Measurements from ENCODE around the gene KL.

KL gene

DNA sequence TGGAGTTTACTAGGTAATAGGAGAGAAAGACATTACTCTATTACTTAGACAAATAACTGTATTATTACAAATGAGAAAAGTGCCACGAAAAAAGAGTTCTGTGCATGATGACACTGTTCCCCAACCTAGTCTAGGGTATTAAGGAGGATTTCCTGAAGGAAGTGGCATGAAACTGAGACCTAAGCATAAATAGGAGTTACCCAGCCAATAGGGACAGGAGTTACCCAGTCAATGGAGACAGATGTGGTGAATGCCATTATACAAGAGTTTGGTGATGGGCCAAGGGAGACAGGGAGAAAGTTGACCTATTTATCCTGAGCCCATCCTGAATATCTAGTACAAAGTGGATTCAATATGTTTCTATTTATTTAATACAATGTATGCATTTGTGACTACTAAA, 65.4 kb downstream of the KL start:
- DNase-seq (ENCODE audit: low spot score): no peak

DNA sequence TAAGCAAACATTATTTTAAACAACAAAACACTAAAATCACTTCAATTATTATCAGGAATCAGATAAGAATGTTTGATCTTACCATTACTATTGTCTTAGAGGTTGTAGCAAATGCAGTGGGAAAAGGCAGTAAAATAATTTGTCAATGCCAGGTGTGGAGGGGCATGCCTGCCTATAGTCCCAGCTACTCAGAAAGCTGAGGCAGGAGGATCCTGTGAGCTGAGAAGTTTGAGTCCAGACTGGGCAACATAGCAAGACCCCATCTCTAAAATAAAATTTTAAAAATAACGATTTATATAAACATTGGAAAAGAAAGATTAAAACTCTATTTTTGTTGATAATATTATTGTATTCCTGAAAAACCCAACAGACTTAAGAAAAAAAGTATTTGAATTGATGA, 66.8 kb downstream of the KL start:
- DNase-seq (ENCODE audit: low spot score): no peak

DNA sequence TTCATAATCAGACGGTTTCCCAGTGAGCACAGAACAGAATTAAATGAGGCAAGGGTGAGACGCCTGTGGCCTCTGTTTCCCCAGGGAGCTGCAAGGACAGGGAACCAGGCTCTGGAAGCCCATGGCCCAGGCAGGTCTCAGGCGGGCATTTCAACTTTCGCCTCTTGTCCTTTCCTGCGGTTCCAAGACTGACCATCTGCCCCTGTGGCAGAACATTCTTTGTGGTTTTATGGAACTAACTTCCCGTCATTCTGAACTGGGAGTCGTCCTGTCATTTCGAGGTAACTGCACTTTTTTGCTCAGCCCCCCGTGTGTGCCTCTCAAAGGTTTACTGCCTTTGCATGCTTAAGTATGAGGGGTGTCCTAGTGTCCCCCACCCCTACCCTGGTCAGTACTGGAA, 70.9 kb downstream of the KL start:
- no peak for DNase-seq (ENCODE audit: low spot score)

DNA sequence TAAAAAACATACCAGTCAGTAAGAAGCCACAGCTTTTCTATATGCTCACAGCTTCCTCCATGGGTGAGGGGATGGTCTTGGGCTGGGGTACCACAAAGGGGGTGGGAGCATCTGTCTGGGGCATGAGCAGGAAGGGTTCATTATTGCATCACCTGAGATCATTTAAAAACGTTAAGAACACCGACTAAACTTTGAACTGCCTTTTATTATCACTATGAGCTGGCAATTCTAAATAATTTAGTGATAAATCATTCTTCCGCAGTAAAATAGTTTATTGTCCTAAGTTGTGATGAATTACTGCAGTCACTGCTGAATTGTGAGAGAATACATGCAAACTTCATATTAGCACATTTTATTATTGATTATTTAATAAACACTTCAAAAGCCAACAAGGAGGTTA, 71.6 kb downstream of the KL start:
- no peak for DNase-seq (ENCODE audit: low spot score)

DNA sequence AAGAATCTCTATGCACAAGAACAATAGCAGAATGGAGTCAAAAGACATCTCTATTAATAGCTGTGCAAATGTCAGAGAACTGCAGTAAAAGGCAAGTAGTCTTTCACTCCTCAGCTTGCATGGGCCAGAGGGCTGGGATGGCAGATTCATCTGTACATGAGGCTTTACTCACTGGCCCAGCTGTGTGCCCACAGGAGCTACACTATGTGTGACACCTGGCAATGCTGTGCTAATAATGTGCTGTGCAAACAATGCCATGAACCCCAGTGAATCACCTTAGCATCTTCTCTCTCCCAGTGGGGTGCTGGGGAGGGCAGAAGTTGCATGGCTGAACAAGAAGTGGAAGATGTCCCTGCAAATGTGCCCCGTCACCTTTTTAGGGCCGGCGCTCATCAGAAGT, 73.1 kb downstream of the KL start:
- DNase-seq (ENCODE audit: low spot score): no peak

DNA sequence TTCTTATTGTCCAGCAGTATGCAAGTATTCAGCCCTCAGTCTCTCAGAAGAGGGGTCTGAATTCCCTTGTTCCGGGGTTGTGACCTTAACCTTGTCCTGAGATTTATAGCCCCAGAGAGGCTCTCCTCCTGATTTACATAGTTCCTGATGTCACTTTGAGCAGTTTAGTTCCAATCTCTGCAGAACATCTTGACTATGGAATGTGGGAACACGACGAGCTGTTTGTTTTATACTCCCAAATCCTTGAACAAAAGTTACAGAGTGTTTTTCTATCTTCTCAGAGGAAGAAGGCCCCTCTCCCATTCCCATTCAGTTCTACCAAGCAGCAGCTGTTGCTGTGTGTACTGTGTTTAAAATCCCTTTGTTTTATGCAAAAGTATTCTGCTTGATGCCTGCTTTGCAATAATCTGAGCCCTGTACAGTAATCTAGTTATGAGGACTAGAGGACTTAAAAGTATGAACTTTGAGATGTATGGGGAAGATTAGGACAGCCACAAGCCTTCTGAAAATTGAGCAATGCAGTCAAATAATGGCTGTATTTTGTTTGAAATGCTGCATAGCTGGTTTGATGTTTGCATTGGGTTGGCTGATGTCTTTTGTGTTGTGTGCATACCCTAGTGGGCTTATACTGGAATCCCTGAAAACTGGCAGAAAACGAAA, 74.7 kb downstream of the KL start:
- no peak for DNase-seq (ENCODE audit: low spot score)

DNA sequence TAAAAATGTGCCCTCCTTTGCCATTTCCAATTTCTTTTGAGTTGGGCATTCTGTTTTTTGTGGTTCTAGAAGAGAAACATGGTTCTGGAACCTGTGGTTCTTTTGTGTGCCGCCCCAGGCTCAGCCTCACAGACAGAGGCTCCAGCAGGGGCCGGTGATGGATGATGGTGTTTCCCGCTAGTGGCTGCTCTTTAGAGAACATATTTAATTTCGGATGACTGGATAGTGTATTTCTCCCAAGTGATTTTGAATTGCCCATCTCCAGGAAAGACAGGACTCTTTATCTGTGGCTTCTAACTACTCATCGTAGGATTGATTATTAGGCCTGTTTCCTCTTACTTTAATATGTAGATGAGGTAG, 75.2 kb downstream of the KL start:
- no peak for DNase-seq (ENCODE audit: low spot score)

DNA sequence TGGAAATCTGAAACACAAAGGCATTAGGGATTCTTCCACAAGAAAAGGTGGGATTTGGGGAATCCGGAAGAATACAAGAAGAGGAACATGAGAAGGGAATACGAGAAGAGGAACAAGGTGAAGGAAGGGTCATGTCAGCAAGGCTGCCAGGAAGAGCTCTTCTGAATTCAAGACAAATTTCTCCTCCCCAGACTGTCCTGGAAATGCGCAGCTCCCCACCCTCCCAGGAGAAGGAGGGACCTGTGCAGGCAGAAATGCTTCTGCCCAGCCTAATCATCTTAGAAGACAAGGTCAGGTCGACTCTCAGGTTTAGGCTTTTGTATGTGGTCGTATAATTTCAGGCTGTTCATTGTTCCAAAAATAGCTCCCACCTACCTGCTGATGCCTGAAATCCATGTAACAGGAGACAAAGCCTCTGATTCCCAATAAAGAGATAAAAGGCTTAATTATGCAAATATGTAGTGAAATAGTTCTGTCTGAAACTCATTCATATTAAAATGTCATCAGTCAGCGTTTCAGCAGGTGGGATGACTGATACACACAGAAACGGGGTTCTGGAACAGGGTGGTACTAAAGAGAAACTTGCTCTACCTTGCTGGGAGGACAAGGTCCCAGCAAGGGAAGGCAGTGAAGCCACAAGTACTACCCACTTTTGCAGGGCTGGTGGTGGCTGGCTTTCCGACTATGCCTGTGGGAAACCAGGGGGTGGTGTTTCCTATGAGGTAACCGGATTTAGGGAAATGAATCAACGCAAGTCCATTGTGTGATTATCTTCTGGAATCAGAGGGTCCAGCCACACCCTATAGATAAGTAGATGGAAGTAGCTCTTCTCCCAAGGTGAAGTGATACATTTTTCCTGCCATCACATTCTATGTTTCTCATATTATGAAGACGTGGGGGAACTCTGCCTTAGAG, 76.1 kb downstream of the KL start:
- no peak for DNase-seq (ENCODE audit: low spot score)

DNA sequence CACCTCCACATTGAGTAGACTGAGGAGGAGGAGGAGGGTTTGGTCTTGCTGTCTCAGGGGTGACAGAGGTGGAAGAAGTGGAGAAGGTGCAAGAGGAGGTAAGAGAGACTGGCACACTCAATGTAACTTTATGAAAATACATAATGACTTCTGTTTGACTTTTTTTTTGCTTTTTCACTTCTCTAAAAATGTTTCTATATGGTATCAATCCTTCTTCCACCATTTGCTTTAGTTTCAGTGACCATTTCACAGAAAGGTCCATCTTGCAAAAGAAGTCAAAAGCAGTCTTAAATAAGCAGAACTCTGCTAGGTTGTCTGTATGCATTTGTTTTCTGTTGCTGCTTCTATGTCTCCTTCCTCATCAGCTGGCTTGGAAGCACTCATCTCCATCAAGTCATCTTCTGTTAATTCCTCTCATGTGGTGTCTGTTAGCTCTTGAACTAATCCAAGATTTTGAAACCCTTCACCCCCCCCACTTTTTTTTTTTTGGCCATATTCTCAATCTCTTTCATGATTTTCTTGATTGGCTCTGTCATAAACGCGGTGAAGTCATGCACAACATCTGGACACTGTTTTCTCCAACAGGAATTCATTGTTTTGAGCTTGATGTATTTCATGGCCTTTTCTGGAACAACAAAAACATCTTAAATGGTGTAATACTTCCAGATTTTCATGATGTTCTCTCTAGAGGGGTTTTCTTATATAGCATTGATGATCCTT, 80.8 kb downstream of the KL start:
- DNase-seq (ENCODE audit: low spot score): no peak

DNA sequence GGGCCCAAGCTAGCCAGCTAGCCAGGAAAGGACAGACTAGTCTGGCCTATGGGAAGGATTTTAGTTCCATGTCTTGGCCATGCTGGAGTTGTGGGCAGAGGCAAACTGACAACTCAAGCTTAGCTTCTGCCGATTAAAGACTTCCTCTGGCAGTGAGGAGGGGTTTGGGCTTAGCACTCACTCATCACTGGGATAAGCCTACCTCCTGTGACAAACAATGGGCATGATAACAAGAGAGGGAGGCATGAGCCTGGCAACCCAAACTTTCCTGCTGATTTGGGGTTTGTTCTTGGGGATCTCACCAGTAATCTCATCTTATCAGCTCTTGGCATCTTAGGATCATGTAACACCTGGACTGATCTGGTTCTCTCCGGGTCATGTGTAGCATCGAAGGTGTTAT, 83.6 kb downstream of the KL start:
- DNase-seq (ENCODE audit: low spot score): no peak

DNA sequence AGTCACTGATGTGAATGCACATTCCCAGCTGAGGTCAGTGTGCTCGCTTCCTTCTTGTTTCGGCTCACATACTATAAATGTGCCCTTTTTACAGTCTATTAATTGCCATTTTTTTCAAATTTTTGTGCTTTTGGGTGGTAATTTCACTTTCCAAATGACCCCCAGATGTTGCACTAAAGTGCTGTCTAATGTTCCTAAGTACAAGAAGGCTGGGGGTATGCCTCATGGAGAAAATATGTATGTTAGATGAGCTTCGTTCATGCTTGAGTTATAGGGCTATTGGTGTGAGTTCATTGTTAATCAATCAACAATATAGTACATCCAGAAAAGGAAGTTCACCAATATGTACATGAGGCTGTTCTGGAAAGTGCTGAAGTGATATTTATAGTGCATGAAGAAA, 84.7 kb downstream of the KL start:
- DNase-seq (ENCODE audit: low spot score): no peak

DNA sequence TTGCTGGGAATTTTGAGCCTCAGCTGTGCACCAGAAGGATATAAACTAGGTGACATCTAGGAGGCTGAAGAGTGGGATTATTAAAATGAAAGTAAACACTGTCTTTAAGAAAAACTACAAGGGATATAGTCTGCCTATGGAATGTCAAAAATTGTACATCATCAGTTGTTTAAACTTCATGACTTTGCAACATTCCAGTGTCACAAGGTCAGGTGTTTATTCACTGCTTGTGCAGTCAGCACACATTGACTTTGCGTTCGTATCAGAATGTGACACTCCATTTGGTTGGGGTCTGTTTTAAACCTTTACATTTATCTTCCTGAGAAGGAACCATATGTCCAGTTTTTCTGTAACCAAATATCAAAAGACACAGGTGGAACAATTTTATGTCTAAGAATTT, 85.6 kb downstream of the KL start:
- no peak for DNase-seq (ENCODE audit: low spot score)

DNA sequence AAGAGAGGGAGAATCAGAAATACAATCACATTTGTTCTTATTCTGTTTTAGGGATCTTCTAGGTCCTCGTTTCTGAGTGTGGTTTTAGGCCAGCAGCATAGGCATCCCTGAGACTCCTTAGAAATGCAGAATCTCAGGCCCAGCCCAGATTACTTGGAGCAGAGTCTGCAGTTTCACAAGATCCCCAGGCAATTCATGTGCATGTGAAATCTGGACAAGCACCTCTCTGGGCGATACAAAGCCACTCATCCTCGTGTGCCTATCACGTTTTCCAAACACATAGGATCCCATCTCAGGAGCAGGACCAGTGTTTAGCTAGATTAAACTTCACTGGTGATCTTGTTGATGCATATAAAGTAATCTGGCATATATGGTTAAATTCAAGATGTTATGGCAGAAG, 87.2 kb downstream of the KL start:
- no peak for DNase-seq (ENCODE audit: low spot score)

DNA sequence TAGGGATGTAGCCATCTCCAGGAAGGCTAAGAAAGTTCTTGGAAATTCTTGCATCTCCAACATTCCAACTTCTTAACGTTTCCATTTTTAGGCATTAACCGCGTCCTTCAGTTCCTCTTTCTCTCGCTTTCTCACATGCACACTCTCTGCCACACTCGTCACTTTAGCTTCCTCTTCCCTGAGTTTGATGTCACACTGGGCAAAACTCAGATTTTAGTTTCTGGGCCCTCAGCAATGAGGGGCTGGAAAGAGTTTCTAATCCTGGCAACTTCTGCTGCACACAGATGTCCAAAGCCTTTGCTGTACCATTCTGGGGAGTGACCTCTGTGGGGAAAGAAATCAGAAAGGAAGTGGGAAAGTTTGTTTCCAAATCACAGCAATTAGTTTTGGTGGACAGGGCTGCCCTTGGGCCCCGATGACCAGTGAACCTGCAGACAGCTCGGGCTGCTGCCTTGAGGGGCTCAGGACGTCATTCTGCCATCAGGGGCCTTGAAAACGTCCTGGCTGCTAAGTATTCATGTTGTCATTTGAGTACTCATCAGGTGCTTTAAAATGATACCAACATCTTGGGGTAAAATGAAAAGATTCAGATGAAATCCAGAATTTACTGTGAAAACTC, 89.3 kb downstream of the KL start:
- no peak for DNase-seq (ENCODE audit: low spot score)

DNA sequence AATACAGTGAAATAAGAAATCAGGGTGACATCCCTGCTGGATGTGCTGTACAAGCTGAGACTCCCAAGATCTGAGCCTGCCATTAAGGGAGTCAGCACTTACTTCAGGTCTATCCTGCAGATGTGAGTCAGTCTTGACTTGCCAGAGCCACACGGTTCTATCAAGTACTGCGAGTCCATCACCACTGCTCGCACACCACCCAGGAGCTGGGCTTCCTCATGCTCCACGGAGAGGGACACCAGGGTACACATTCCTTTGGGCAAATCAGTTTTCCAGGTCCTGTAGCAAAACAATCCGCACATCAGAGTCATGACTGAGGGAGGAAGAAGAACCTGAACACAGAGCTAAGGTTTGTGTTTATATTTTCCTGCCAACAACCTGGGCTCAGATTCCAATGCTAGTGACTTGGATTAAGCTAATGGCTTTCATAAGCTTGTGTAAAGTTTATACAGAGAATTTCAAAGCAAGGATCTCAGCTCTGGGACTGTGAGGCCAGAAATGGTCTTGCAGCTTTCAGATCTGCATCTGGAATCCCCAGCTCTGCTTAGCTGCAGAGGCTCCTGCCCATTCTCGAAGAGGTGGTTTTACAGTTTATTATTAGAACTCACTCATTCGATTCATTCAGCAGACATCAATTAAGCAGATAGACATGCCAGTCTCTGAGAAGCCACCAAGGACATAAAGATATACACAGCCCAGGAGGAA, 90.6 kb downstream of the KL start:
- DNase-seq (ENCODE audit: low spot score): no peak

DNA sequence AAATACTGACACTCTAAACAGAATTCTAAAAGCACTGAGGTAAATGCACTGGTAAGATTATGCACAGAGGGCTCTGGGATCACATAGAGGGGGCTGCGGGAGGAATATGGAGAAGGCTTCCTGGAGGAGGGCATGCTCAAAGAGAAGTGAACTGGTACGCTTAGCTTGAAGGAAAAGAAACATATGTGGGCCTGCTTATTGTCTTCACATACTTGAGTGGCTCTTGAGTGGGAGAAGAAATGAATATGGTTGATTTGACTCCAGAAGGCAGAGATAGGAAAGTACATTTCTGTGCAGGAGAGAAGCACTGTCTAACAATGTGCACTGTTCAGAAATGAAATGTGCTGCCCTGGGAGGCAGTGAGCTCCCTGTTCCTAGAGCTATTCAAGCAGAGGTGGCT, 91.1 kb downstream of the KL start:
- no peak for DNase-seq (ENCODE audit: low spot score)

DNA sequence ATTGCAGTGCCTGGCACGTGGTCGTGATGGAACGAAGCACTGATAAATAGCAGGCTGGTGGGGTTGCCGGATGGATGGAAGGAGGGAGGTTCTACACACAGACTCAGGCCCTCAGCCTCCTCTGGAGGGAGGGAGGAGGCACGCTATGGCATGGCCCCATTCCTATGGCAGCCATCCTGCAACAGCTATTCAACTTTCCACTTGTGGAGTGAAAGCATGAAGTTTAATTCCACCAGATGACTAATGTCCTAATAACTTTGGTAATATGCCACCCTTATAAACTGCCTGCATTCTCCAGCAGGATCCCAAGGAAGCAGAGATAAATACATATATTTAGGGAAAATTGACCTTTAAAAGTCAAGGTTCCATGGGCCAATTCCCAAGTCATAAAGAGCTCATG, 92.4 kb downstream of the KL start:
- no peak for DNase-seq (ENCODE audit: low spot score)

DNA sequence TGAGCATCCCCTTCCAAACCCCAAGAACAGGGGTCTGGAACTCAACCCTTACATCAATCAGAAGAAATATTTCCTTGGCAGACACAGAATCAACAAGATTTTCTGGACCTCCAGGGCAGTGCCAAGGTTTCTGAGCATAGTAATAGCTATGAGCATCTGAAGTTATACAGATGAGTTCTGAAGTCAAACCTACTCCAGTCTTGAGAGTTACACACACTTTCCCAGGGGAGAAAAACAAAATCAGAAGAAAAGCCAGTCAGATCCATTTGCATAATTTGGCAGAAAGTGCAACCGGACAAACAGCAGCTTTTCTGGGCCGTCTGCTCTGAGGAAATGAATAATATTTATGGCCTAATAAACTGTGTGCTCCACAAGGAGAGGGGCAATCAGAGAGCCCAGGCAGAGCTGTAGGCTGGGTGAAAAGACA, 93.1 kb downstream of the KL start:
- DNase-seq (ENCODE audit: low spot score): no peak

DNA sequence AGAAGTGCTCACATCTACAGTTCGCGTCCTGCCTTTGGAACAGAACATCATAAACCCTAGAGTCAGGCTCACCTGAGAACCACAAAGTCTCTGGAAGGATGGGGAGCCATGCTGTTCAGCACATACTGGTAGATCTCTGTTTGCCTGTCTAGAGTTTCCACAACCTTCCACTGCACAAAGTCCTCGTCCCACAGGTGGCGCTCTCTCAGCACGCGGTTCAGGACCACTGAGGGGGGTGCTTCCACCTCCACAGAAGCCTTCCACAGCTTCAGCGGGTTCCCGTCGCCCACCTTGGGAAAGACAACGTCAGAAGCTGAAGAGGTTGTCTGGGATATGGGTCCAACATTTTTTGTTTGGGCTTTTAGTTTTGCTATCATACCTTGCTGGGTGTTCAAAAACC, 93.6 kb downstream of the KL start:
- DNase-seq (ENCODE audit: low spot score): no peak

DNA sequence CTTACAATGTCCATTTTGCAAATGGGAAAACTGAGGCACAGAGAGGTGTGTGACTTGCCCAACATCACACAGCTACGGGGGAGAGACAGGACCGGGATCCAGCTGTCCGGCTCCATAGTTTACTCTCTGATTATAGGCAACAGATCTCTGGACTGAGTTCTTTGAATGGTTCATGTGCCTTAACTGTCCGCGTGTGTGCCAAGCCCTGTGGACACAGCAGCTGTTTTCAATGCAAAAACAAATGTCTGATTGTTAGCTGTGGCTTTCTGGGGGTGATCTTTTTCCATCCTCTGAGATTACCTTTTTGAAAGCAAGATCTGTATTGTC, 94.1 kb downstream of the KL start:
- no peak for DNase-seq (ENCODE audit: low spot score)

DNA sequence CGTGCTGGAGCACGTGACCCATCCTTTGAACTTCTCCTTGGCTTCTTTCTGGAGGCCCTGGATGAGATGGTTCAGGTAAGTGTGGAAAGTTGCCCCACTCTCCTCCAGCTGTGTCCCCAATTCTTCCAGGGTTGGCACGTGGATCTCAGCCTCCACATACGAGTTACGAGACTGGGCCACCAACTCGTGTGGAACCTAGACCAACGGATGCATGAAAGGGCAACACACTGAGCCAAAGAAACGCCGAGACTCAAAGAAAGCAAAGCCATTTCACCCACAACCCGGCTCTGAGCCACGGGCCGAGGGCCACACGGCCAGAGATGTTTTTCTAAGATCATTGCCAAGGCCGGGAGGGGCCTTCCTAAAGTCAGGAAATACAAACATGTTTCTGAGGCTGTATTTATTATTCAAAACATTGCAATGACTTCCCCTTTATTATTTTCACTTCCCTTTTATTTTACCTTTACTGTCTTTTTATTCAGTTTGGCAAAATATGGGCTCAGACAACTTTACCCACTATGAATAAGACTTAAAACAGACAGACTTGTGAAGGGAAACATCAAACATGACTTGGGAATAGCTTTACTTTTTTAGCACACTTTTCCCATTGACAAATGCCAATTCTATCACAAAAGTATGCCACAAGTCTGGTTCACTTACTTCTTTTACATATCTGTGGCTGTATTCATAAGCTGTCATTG, 94.6 kb downstream of the KL start:
- DNase-seq (ENCODE audit: low spot score): no peak
